ENCODE data around the gene PRDM4. TPM values are rescaled to one million over a fixed set of nuclear protein-coding genes. Genes with fewer than 3 reads are reported as not detected.

Gene PRDM4
- total and polyA plus RNA-seq, 2 of the 13 experiments (the other 11 are each of a cell fraction or from before 2014, with no cell fraction given): 9.9 to 15.3 TPM

DNA sequence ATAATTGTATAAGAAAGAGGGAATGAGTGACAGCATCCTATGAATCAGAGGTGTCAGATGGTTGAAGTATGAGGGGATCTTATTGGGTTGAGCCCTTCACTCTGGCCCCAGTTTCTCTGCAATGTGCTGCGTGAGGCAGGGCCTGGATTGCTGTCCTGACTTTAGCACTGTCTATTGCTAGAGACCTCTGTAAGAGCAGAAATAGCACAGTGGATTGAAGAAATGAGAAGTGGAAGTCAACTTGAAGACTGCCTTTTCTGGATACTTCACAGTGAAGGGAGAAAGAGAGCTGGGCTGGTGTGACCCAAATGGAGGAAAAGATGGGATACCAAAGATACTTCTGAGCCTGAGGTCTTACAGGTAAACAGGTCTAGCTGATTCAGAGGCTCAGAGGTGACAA lies 19.4 kb upstream of the PRDM4 start (continued):
- TF ChIP-seq ELK4 (CRISPR knock-in tag; IDR thresholded peaks at IDR 0.05; ENCODE audit: borderline replicate concordance): no peak
- TF ChIP-seq RXRB (CRISPR knock-in tag; IDR thresholded peaks at IDR 0.05; ENCODE audit: borderline replicate concordance): no peak
- no peak for TF ChIP-seq GFI1 (CRISPR knock-in tag; IDR thresholded peaks at IDR 0.05; ENCODE audit: borderline replicate concordance)

DNA sequence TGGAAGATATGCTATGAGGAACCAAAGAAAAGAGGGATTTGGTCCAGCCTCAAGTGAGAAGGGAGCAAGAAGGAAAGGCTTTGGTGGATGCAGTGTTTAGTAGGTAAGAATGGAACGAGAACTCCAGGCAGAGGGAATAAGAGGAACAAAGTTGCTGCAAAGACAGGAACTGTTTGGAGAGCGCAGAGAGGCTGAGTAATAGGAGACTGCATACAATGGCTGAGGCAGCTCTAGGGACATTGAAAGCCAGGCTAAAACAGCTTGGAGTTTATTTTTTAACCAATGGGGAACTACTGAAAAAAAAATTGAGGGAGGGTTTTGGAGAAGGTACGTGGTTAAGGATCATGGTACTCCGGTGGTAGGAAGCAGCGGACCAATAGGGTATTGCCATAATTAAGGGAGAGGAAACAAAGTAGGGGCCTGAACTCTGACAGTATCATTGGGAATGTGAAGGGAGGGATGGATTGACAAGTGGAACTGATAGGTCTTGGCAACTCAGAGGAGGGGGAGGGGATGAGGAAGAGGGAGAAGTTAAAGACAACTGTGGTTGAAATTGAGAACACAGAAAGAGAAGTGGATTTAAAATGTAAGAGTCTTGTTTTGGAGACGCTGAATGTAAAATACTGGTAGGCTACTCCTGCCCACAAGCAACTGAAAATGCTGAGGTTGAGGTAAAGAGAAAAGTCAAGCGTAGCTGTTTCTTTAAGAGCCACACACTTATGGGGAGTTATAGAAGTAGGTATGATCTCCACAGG lies 18.3 kb upstream of the PRDM4 start:
- 78% methylated on average over 7 of the region's 7 CpGs for WGBS (ENCODE audit: low lambda C conversion rate)
- Histone ChIP-seq H3K36me3 (replicated peaks in 1 of 2; ENCODE audit: control insufficient read depth in 1 of 2, insufficient read depth in 2 of 2, low read length in 2 of 2) (no peaks in the 10 kb centered on the region), H3K79me2 (ENCODE audit: insufficient read depth, low read length) (no peaks in the 10 kb centered on the region), H3K9me3 (ENCODE audit: low read length) (no peaks in the 10 kb centered on the region), H4K20me1 (ENCODE audit: insufficient read depth, low read length) (no peaks in the 10 kb centered on the region), H3K4me2 (ENCODE audit: low read depth, low read length) (no peak overlapping the region), H2AFZ (ENCODE audit: low read length) (no peak overlapping the region), H3K4me1 (ENCODE audit: insufficient read depth, low read length) (no peaks in the 10 kb centered on the region; the same call in 1 of the 2 replicates), H3K27ac (ENCODE audit: extremely low read length, insufficient read depth, low read length) (no peak overlapping the region), H3K9ac (ENCODE audit: insufficient read depth, low read depth, low read length) (no peak overlapping the region), H3K4me3 (replicated peaks in 1 of 3; ENCODE audit: insufficient read depth in 1 of 3, low read depth in 2 of 3, low read length in 3 of 3) (no peak overlapping the region), H3K27me3 (ENCODE audit: control insufficient read depth in 1 of 2, insufficient read depth in 2 of 2, low read length in 2 of 2) (peaks cover 1 to 31% of the 10 kb centered on the region in 2 experiments)
- BruUV-seq (replicated peaks): no TSS peak
- CTCF ChIA-PET (ENCODE audit: low intra/inter-chr PET ratio, low total read pairs): no interaction called here
- FAIRE-seq (no peak), ATAC-seq (no peak), DNase-seq (ENCODE audit: low spot score) (no peak)
- POLR2A ChIA-PET: no interaction called here
- intact Hi-C loops (cut with micrococcal nuclease; ENCODE audit: unreplicated experiment): no loop called here
- in situ Hi-C loops (cut with HindIII; ENCODE audit: extremely low pct_ligation_motif_present, low pct_unique_long_range_greater_than_20kb): no loop called here
- TF ChIP-seq HMGA1 (CRISPR knock-in tag; conservative IDR thresholded peaks at IDR 0.05) (no peak), HCFC1 (IDR thresholded peaks at IDR 0.05; ENCODE audit: low read depth, low read length) (no peak), FOSL2 (CRISPR knock-in tag; IDR thresholded peaks at IDR 0.05) (no peak), ZUFSP (CRISPR knock-in tag; IDR thresholded peaks at IDR 0.05; ENCODE audit: borderline replicate concordance) (no peak), HOXA7 (CRISPR knock-in tag; IDR thresholded peaks at IDR 0.05) (no peak), STAG1 (CRISPR knock-in tag; IDR thresholded peaks at IDR 0.05) (no peak), RBAK (CRISPR knock-in tag; IDR thresholded peaks at IDR 0.05) (no peak), REPIN1 (CRISPR knock-in tag; IDR thresholded peaks at IDR 0.05; ENCODE audit: borderline replicate concordance, low read depth) (no peak), ZNF598 (CRISPR knock-in tag; IDR thresholded peaks at IDR 0.05; ENCODE audit: borderline replicate concordance) (no peak)
